ENCODE results near the gene KRT16. TPM values are rescaled to one million over a fixed set of nuclear protein-coding genes. Genes with fewer than 3 reads are reported as not detected.

Gene KRT16
- total and polyA plus RNA-seq, 2 of the 8 experiments (the other 6 are each of a cell fraction or from before 2014, with no cell fraction given) = not detected

DNA sequence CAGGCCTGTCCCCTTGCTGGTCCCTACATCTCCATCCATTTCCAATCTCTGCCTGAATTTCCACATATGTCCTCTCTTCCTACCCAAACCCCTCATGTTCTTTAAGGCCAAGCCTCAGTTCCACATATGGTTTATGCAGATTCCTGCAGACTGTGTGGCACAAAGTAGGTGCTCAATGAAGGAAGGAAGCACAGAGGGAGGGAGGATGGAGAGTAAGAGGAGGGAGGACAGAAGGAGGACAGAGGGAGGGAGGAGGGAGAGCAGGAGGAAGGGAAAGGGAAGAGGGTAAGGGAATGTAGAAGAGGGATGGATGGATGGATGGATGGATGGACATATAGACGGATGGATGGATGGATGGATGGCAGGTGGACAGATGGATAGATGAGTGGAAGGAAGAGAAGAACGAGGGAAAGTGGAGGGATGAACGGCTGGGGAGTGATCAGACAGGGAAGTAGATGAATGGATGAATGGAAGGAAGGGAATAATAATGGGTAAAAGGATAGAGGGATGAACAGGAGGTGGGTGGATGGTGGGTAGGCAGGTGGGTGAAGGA lies 18.1 kb downstream of the KRT16 start (continued):
- TF ChIP-seq BACH1 (IDR thresholded peaks at IDR 0.05; ENCODE audit: low read length) = no peak
- no peak for TF ChIP-seq EGR1 (IDR thresholded peaks at IDR 0.05; ENCODE audit: borderline replicate concordance, low read depth, low read length)
- no peak for TF ChIP-seq KDM5A (IDR thresholded peaks at IDR 0.05; ENCODE audit: low read length)
- no peak for TF ChIP-seq MAFK (IDR thresholded peaks at IDR 0.05; ENCODE audit: low read depth, low read length)

All from H1 (cell line).